Lung (tissue), 12 donors: ENCODE results near the gene ACACA. TPM values are rescaled to one million over a fixed set of nuclear protein-coding genes. Genes with fewer than 3 reads are reported as not detected.

Experiments
- ATAC-seq: fragments of 200-7000 bp; cut with Tn5 transposase; one replicate; pipeline ENCODE4 v1.9.1; 2020; ENCODE audit warnings: moderate number of reproducible peaks; ENCODE audit not compliant: insufficient read depth, low FRiP score
- DNase-seq, 3 donors: peaks; one replicate each; pipeline ENCODE4 v3.0.0-alpha.2; 2013 to 2017
- H3K27ac ChIP-seq, 2 donors: one replicate each; pipeline ENCODE4 v1.5.1; 2013; ENCODE audit warnings: mild to moderate bottlenecking in 2 of 2, moderate library complexity in 2 of 2, control low read depth in 1 of 2, inconsistent platforms in 1 of 2, low read depth in 1 of 2, low read length in 1 of 2
- H3K27me3 ChIP-seq, 3 donors: one replicate each; pipeline ENCODE4 v1.5.1; 2013; ENCODE audit warnings: low read length in 2 of 3; ENCODE audit not compliant: control insufficient read depth in 3 of 3, insufficient read depth in 3 of 3
- H3K36me3 ChIP-seq, 4 donors: one replicate each; pipeline ENCODE4 v1.5.1; 2013; ENCODE audit warnings: low read length in 4 of 4, mild to moderate bottlenecking in 1 of 4, moderate library complexity in 1 of 4; ENCODE audit not compliant: control insufficient read depth in 4 of 4, insufficient read depth in 4 of 4
- H3K4me1 ChIP-seq, 5 donors: one replicate each; pipeline ENCODE4 v1.5.1; 2013; ENCODE audit warnings: low read length in 5 of 5, mild to moderate bottlenecking in 2 of 5, moderate library complexity in 1 of 5; ENCODE audit not compliant: control insufficient read depth in 5 of 5, insufficient read depth in 5 of 5
- H3K4me3 ChIP-seq: one replicate; pipeline ENCODE4 v1.5.1; 2013; ENCODE audit warnings: mild to moderate bottlenecking, control low read depth, moderate library complexity
- H3K9ac ChIP-seq, 2 donors: one replicate each; pipeline ENCODE4 v1.5.1; 2013; ENCODE audit warnings: low read length in 2 of 2, control low read depth in 1 of 2; ENCODE audit not compliant: insufficient read depth in 1 of 2
- H3K9me3 ChIP-seq, 4 donors: one replicate each; pipeline ENCODE4 v1.5.1; 2013; ENCODE audit warnings: low read length in 3 of 4, mild to moderate bottlenecking in 1 of 4, moderate library complexity in 1 of 4; ENCODE audit not compliant: control insufficient read depth in 4 of 4, insufficient read depth in 3 of 4
- CTCF ChIP-seq: IDR thresholded peaks from 2 replicates; pipeline ENCODE4 v1.5.1; 2012; ENCODE audit warnings: mild to moderate bottlenecking; ENCODE audit errors: control extremely low read depth, extremely low read depth
- WGBS, 2 donors: extraction: QIAGEN DNeasy Blood & Tissue Kit; methylation state at CpG; one replicate each; pipeline ENCODE4 v1.1.7; 2013; 5-methylcytosine and 5-hydroxymethylcytosine counted together
- polyA plus RNA-seq, 2 donors: library from polyadenylated mRNA; stranded (reverse); fragments of 200-250 nt; gene quantifications; one replicate each; pipeline ENCODE4 v1.2.1, GENCODE V29; 2013
- total RNA-seq, 2 donors: library from RNA; depleted of rRNA in 1 of 2; stranded (reverse); fragments of >200 nt in 1 of 2; gene quantifications; one replicate each; pipeline ENCODE4 v1.2.1, GENCODE V29; 2014 to 2021
- donor health status: control.
- donor health status: control.
- donor health status: Bipolar disorder and iron deficiency.
- donor health status: healthy.
- donor health status: DM: yes; HTN: yes; CAD: no.

Gene ACACA
- total and polyA plus RNA-seq, 4 donors: 26.0 to 111 (median 55.6) TPM

GRCh38 chr17:37174205-37174604 lies 232.4 kb downstream of the ACACA start:
- Histone ChIP-seq H3K9ac (no peak overlapping the region), H3K36me3 (peaks cover 10 to 16% (median 13%) of the 10 kb centered on the region in 4 donors), H3K4me3 (no peak overlapping the region), H3K27me3 (no peaks in the 10 kb centered on the region), H3K27ac (no peak overlapping the region), H3K9me3 (no peaks in the 10 kb centered on the region), H3K4me1 (no peaks in the 10 kb centered on the region)
- DNase-seq (peak; percentile 19 to 68 (median 59)), ATAC-seq (no peak)
- no peak for TF ChIP-seq CTCF
- 93 to 95% methylated on average over 5 of the region's 5 CpGs for WGBS, 2 donors

GRCh38 chr17:37170881-37171425 lies 235.7 kb downstream of the ACACA start:
- no peak overlapping the region for H3K4me3 ChIP-seq
- H3K27ac ChIP-seq: no peak overlapping the region
- no peaks in the 10 kb centered on the region for H3K9me3 ChIP-seq
- H3K27me3 ChIP-seq: no peaks in the 10 kb centered on the region
- WGBS, 2 donors: 91 to 96% methylated on average over 2 of the region's 2 CpGs
- peaks cover 0 to 5% (median 2%) of the 10 kb centered on the region in 4 donors for H3K36me3 ChIP-seq
- no peak overlapping the region for H3K9ac ChIP-seq
- ATAC-seq (no peak), DNase-seq (no peak)
- no peaks in the 10 kb centered on the region for H3K4me1 ChIP-seq
- TF ChIP-seq CTCF: no peak

GRCh38 chr17:37168731-37169353 lies 237.8 kb downstream of the ACACA start:
- 67 to 75% methylated on average over 3 of the region's 3 CpGs for WGBS, 2 donors
- no peaks in the 10 kb centered on the region for H3K27me3 ChIP-seq
- no peak for DNase-seq

More at GRCh38 chr17:37168731-37169353, 237.8 kb downstream of the ACACA start:
- peaks cover 0 to 5% (median under 1%) of the 10 kb centered on the region in 4 donors for H3K36me3 ChIP-seq
- H3K9me3 ChIP-seq: no peaks in the 10 kb centered on the region
- no peaks in the 10 kb centered on the region for H3K4me1 ChIP-seq
- no peak overlapping the region for H3K9ac ChIP-seq
- no peak for ATAC-seq
- no peak overlapping the region for H3K4me3 ChIP-seq
- no peak for TF ChIP-seq CTCF
- H3K27ac ChIP-seq: no peak overlapping the region
